PC-3 (cell line): Measurements from ENCODE around the gene MOV10. TPM values are rescaled to one million over a fixed set of nuclear protein-coding genes. Genes with fewer than 3 reads are reported as not detected.

Source experiments
- ATAC-seq: fragments of 200-7000 bp; cut with Tn5 transposase; 2 replicates; pipeline ENCODE4 v1.9.1; 2020; ENCODE audit warnings: mild to moderate bottlenecking, moderate library complexity
- BruUV-seq: library from RNA; stranded (reverse); fragments of 400-500 nt; replicated peaks from 2 replicates; lab custom pipeline; 2021; lab: Mats Ljungman, UMichigan
- CTCF ChIA-PET: fragments of 300-600 bp; sonication (Branson Sonifier 250); formaldehyde crosslinking; loops from one replicate; lab custom pipeline; 2022; ENCODE audit warnings: antibody characterized with exemption; lab: Charles Lee
- POLR2A ChIA-PET: fragments of 300-600 bp; sonication (Branson Sonifier 250); formaldehyde crosslinking; loops from one replicate; lab custom pipeline; 2022; ENCODE audit warnings: antibody characterized with exemption; ENCODE audit not compliant: unreplicated experiment; lab: Charles Lee
- DNase-seq: peaks from one replicate; pipeline ENCODE4 v3.0.0-alpha.2; 2015
- H2AFZ ChIP-seq: fragments of 300-600 bp; sonication (generic); 2 replicates; pipeline ENCODE4 v1.6.0; 2016; ENCODE audit warnings: antibody characterized with exemption, low read length
- H3F3A ChIP-seq: fragments of 300-600 bp; sonication (generic); one replicate; pipeline ENCODE4 v1.6.0; 2017; ENCODE audit warnings: antibody characterized with exemption, low read length, control low read depth, mild to moderate bottlenecking; ENCODE audit not compliant: unreplicated experiment
- H3K27ac ChIP-seq: fragments of 300-600 bp; sonication (generic); 2 replicates; pipeline ENCODE4 v1.5.1; 2016; ENCODE audit warnings: mild to moderate bottlenecking, low read length
- H3K27me3 ChIP-seq: fragments of 300-600 bp; sonication (generic); 2 replicates; pipeline ENCODE4 v1.6.1; 2016; ENCODE audit warnings: low read length, mixed read lengths
- H3K36me3 ChIP-seq: fragments of 300-600 bp; sonication (generic); 2 replicates; pipeline ENCODE4 v1.6.1; 2016; ENCODE audit warnings: low read depth, mixed run types, low read length, mixed read lengths
- H3K4me1 ChIP-seq: fragments of 300-600 bp; sonication (generic); 2 replicates; pipeline ENCODE4 v1.5.1; 2016; ENCODE audit warnings: low read length; ENCODE audit not compliant: insufficient read depth
- H3K4me2 ChIP-seq: fragments of 300-600 bp; sonication (generic); 2 replicates; pipeline ENCODE4 v1.6.0; 2016; ENCODE audit warnings: low read length
- H3K4me3 ChIP-seq: fragments of 300-600 bp; sonication (generic); 2 replicates; pipeline ENCODE4 v1.5.1; 2016; ENCODE audit warnings: mild to moderate bottlenecking, low read length, mixed read lengths
- H3K79me2 ChIP-seq: fragments of 300-600 bp; sonication (generic); 2 replicates; pipeline ENCODE4 v1.6.1; 2017; ENCODE audit warnings: low read length, mixed read lengths
- H3K9ac ChIP-seq: fragments of 300-600 bp; sonication (generic); 2 replicates; pipeline ENCODE4 v1.6.0; 2016; ENCODE audit warnings: mild to moderate bottlenecking, low read length
- H3K9me2 ChIP-seq: fragments of 300-600 bp; sonication (generic); replicated peaks from 2 replicates; pipeline ENCODE4 v1.6.1; 2016; ENCODE audit warnings: mixed run types, low read length, mixed read lengths
- H3K9me3 ChIP-seq: fragments of 300-600 bp; sonication (generic); 2 replicates; pipeline ENCODE4 v1.6.1; 2016; ENCODE audit warnings: low read length, mixed read lengths
- H4K20me1 ChIP-seq: fragments of 300-600 bp; sonication (generic); 2 replicates; pipeline ENCODE4 v1.6.1; 2016; ENCODE audit warnings: low read length, mixed read lengths
- CTCF ChIP-seq: fragments of 300-600 bp; sonication (generic); conservative IDR thresholded peaks from 2 replicates; pipeline ENCODE4 v1.5.1; 2017; ENCODE audit warnings: antibody characterized with exemption, low read depth, mild to moderate bottlenecking, low read length
- EZH2 ChIP-seq: fragments of 300-600 bp; sonication (generic); IDR thresholded peaks from one replicate; pipeline ENCODE4 v1.6.1; 2017; ENCODE audit warnings: antibody characterized with exemption, mild to moderate bottlenecking, low read length; ENCODE audit not compliant: unreplicated experiment
- EZH2phosphoT487 ChIP-seq: fragments of 300-600 bp; sonication (generic); IDR thresholded peaks from 2 replicates; pipeline ENCODE4 v1.6.1; 2018; ENCODE audit warnings: mild to moderate bottlenecking, antibody characterized with exemption, low read length, borderline replicate concordance
- intact Hi-C: fragments of 100-400 bp; cut with micrococcal nuclease; formaldehyde crosslinking; loops from 2 replicates; pipeline ENCODE4 v1.9.0; 2023
- total RNA-seq: library from RNA; depleted of rRNA; stranded (reverse); fragments of >200 nt; gene quantifications from 2 replicates; pipeline ENCODE4 v1.2.3, GENCODE V29; 2014

Gene MOV10
- total RNA-seq, 1 experiment from 2014 or later: 68.5 TPM

- Histone ChIP-seq H3K4me1 (0 out of 2 replicates have a peak, but pooled peaks cover under 1% of the 10 kb centered on the region), H3K27ac (no peak overlapping the region), H3F3A (no peaks in the 10 kb centered on the region), H3K9me3 (no peaks in the 10 kb centered on the region), H3K9ac (no peak overlapping the region), H3K36me3 (peaks cover 2% of the 10 kb centered on the region), H3K9me2 (no peaks in the 10 kb centered on the region), H3K4me2 (no peak overlapping the region), H3K79me2 (no peaks in the 10 kb centered on the region), H4K20me1 (no peaks in the 10 kb centered on the region), H3K4me3 (no peak overlapping the region), H2AFZ (no peak overlapping the region), H3K27me3 (no peaks in the 10 kb centered on the region)
- intact Hi-C loops: no loop called here
- DNase-seq (no peak), ATAC-seq (no peak)
- no peak for TF ChIP-seq CTCF
- TF ChIP-seq EZH2: no peak
- no peak for TF ChIP-seq EZH2phosphoT487
- ChIA-PET POLR2A (no interaction called here), CTCF (no interaction called here)
- no TSS peak for BruUV-seq
These were observed 19.4 kb downstream of the MOV10 start for GRCh38 chr1:112693821-112694220.

GRCh38 chr1:112694363-112694929 lies 20.0 kb downstream of the MOV10 start:
- peaks cover 7% of the 10 kb centered on the region for H3K4me1 ChIP-seq
- no peak overlapping the region for H3K4me3 ChIP-seq
- POLR2A ChIA-PET: no interaction called here
- H3K4me2 ChIP-seq: no peak overlapping the region
- no peaks in the 10 kb centered on the region for H3K9me3 ChIP-seq
- CTCF ChIA-PET: no interaction called here
- H3K36me3 ChIP-seq: peaks cover 3% of the 10 kb centered on the region
- no peaks in the 10 kb centered on the region for H3F3A ChIP-seq
- no TSS peak for BruUV-seq
- H3K9me2 ChIP-seq: no peaks in the 10 kb centered on the region
- no peaks in the 10 kb centered on the region for H3K79me2 ChIP-seq
- DNase-seq (no peak), ATAC-seq (no peak)
- no peaks in the 10 kb centered on the region for H3K27me3 ChIP-seq
- TF ChIP-seq EZH2 (no peak), CTCF (no peak), EZH2phosphoT487 (no peak)
- no peak overlapping the region for H3K27ac ChIP-seq
- intact Hi-C loops: no loop called here
- H2AFZ ChIP-seq: no peak overlapping the region
- H4K20me1 ChIP-seq: no peaks in the 10 kb centered on the region
- no peak overlapping the region for H3K9ac ChIP-seq

DNA sequence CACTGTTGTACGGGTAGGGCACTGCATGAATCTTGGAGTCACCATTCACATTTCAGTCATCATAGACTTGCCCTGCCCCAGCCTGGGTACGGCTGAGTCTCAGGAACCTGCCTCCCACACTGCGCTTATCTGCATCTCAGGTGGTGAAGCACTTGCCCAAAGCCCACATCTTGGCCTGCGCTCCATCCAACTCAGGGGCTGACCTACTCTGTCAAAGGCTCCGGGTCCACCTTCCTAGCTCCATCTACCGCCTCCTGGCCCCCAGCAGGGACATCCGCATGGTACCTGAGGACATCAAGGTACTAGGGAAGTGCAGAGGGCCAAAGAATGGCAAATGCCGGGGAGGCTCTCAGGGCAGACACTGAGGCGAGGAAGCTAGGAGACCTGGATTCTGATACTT lies 20.8 kb downstream of the MOV10 start:
- Histone ChIP-seq H2AFZ (no peak overlapping the region), H3K9me3 (no peaks in the 10 kb centered on the region), H3K27ac (no peak overlapping the region), H3K4me3 (no peak overlapping the region), H3K9me2 (no peaks in the 10 kb centered on the region), H3K79me2 (no peaks in the 10 kb centered on the region), H3K4me1 (peaks cover 15% of the 10 kb centered on the region), H3K4me2 (no peak overlapping the region), H3K27me3 (no peaks in the 10 kb centered on the region), H4K20me1 (no peaks in the 10 kb centered on the region), H3K36me3 (peaks cover 6% of the 10 kb centered on the region; the same call in 1 of the 2 replicates), H3F3A (no peaks in the 10 kb centered on the region), H3K9ac (no peak overlapping the region)
- no peak for DNase-seq
- intact Hi-C loops: no loop called here
- ChIA-PET POLR2A (no interaction called here), CTCF (no interaction called here)
- no TSS peak for BruUV-seq
- ATAC-seq: no peak
- no peak for TF ChIP-seq CTCF
- no peak for TF ChIP-seq EZH2
- TF ChIP-seq EZH2phosphoT487: no peak
